H9 (cell line): Measurements from ENCODE around the gene ADRM1. TPM values are rescaled to one million over a fixed set of nuclear protein-coding genes. Genes with fewer than 3 reads are reported as not detected.

Experiments
- DNase-seq: peaks from one replicate; pipeline ENCODE4 v3.0.0-alpha.2; 2017
- H2AFZ ChIP-seq: one replicate; pipeline ENCODE4 v1.6.1; 2013; ENCODE audit warnings: mild to moderate bottlenecking, low read length, control low read depth, moderate library complexity
- H2AK5ac ChIP-seq: 2 replicates; pipeline ENCODE4 v1.6.1; 2013; ENCODE audit warnings: low read length, control low read depth, mixed read lengths; ENCODE audit not compliant: insufficient read length
- H2BK120ac ChIP-seq: one replicate; pipeline ENCODE4 v1.6.1; 2013; ENCODE audit warnings: low read depth, mild to moderate bottlenecking, low read length, control low read depth, inconsistent platforms; ENCODE audit not compliant: poor library complexity, severe bottlenecking
- H2BK12ac ChIP-seq: 2 replicates; pipeline ENCODE4 v1.6.1; 2013; ENCODE audit warnings: low read length, control low read depth, mixed read lengths, low read depth; ENCODE audit not compliant: insufficient read length
- H2BK15ac ChIP-seq: 2 replicates; pipeline ENCODE4 v1.6.1; 2013; ENCODE audit warnings: low read depth, low read length, control low read depth
- H2BK20ac ChIP-seq: one replicate; pipeline ENCODE4 v1.6.1; 2013; ENCODE audit warnings: low read depth, mild to moderate bottlenecking, low read length, control low read depth, inconsistent platforms; ENCODE audit not compliant: poor library complexity, severe bottlenecking
- H2BK5ac ChIP-seq: 2 replicates; pipeline ENCODE4 v1.6.1; 2013; ENCODE audit warnings: low read length, control low read depth, mixed read lengths; ENCODE audit not compliant: insufficient read length
- H3K14ac ChIP-seq: 2 replicates; pipeline ENCODE4 v1.6.1; 2013; ENCODE audit warnings: low read length, control low read depth; ENCODE audit not compliant: insufficient read depth
- H3K18ac ChIP-seq: 2 replicates; pipeline ENCODE4 v1.6.1; 2013; ENCODE audit warnings: low read depth, mild to moderate bottlenecking, mixed read lengths, low read length, control low read depth; ENCODE audit not compliant: insufficient read length
- H3K23ac ChIP-seq: 2 replicates; pipeline ENCODE4 v1.6.1; 2013; ENCODE audit warnings: low read length, control low read depth, mixed read lengths, low read depth; ENCODE audit not compliant: insufficient read length
- H3K23me2 ChIP-seq: 2 replicates; pipeline ENCODE4 v1.6.1; 2013; ENCODE audit warnings: low read depth, mild to moderate bottlenecking, mixed read lengths, low read length, control low read depth; ENCODE audit not compliant: insufficient read length, poor library complexity, severe bottlenecking
- H3K27ac ChIP-seq: 2 replicates; pipeline ENCODE4 v1.5.1; 2013; ENCODE audit warnings: low read length, control low read depth, mixed read lengths, low read depth; ENCODE audit not compliant: insufficient read length
- H3K27me3 ChIP-seq: 2 replicates; pipeline ENCODE4 v1.6.1; 2013; ENCODE audit warnings: low read length, control low read depth, inconsistent platforms; ENCODE audit not compliant: insufficient read depth
- H3K4ac ChIP-seq: 2 replicates; pipeline ENCODE4 v1.6.1; 2013; ENCODE audit warnings: low read depth, mild to moderate bottlenecking, control low read depth, inconsistent platforms, low read length, moderate library complexity
- H3K4me1 ChIP-seq: 2 replicates; pipeline ENCODE4 v1.6.1; 2013; ENCODE audit warnings: low read length, control low read depth, inconsistent platforms; ENCODE audit not compliant: insufficient read depth
- H3K4me2 ChIP-seq: 2 replicates; pipeline ENCODE4 v1.6.1; 2013; ENCODE audit warnings: low read length, control low read depth, mixed read lengths; ENCODE audit not compliant: insufficient read length, insufficient read depth
- H3K56ac ChIP-seq: 2 replicates; pipeline ENCODE4 v1.6.1; 2013; ENCODE audit warnings: low read depth, mild to moderate bottlenecking, mixed read lengths, low read length, control low read depth; ENCODE audit not compliant: insufficient read length
- H3K79me1 ChIP-seq: 2 replicates; pipeline ENCODE4 v1.6.1; 2013; ENCODE audit warnings: low read depth, mild to moderate bottlenecking, moderate library complexity, low read length, control low read depth, inconsistent platforms; ENCODE audit not compliant: insufficient read depth, poor library complexity, severe bottlenecking
- H3K79me2 ChIP-seq: 2 replicates; pipeline ENCODE4 v1.6.1; 2013; ENCODE audit warnings: low read length, control low read depth, inconsistent platforms; ENCODE audit not compliant: insufficient read depth
- H3K9ac ChIP-seq: 2 replicates; pipeline ENCODE4 v1.6.1; 2013; ENCODE audit warnings: low read length, control low read depth, mixed read lengths; ENCODE audit not compliant: insufficient read length; ENCODE audit errors: extremely low read depth
- H3K9me3 ChIP-seq: one replicate; pipeline ENCODE4 v1.6.1; 2013; ENCODE audit warnings: low read depth, low read length, inconsistent platforms; ENCODE audit not compliant: control insufficient read depth
- H3T11ph ChIP-seq: one replicate; pipeline ENCODE4 v1.6.1; 2013; ENCODE audit warnings: mild to moderate bottlenecking, low read length, control low read depth, inconsistent platforms
- H4K20me1 ChIP-seq: one replicate; pipeline ENCODE4 v1.6.1; 2013; ENCODE audit not compliant: control insufficient read depth, insufficient read length, insufficient read depth
- H4K5ac ChIP-seq: 2 replicates; pipeline ENCODE4 v1.6.1; 2013; ENCODE audit warnings: low read depth, mild to moderate bottlenecking, mixed read lengths, low read length, control low read depth; ENCODE audit not compliant: insufficient read length
- H4K8ac ChIP-seq: replicated peaks from 2 replicates; pipeline ENCODE4 v1.6.1; 2013; ENCODE audit warnings: low read length, control low read depth, mixed read lengths, low read depth; ENCODE audit not compliant: insufficient read length
- H4K91ac ChIP-seq: 2 replicates; pipeline ENCODE4 v1.6.1; 2013; ENCODE audit warnings: low read depth, mild to moderate bottlenecking, moderate library complexity, mixed read lengths, low read length, control low read depth; ENCODE audit not compliant: insufficient read length
- H3K27ac Mint-ChIP-seq, 3 experiments: 2 replicates in 2 of 3; 3 replicates in 1 of 3; pipeline ENCODE4 v1.8.0; 2020 to 2021; ENCODE audit warnings: mixed read lengths in 3 of 3, mild to moderate bottlenecking in 1 of 3, moderate library complexity in 1 of 3
- H3K27me3 Mint-ChIP-seq: 2 replicates; pipeline ENCODE4 v1.8.0; 2021; ENCODE audit warnings: low read depth, mild to moderate bottlenecking, moderate library complexity, mixed read lengths
- H3K36me3 Mint-ChIP-seq, 3 experiments: 2 replicates in 2 of 3; 3 replicates in 1 of 3; pipeline ENCODE4 v1.8.0; 2020 to 2021; ENCODE audit warnings: low read depth in 3 of 3, mixed read lengths in 3 of 3; ENCODE audit not compliant: insufficient read depth in 1 of 3
- H3K4me1 Mint-ChIP-seq, 2 experiments: 2 replicates each; pipeline ENCODE4 v1.8.0; 2020; ENCODE audit warnings: mixed read lengths in 2 of 2
- H3K4me3 Mint-ChIP-seq, 2 experiments: 2 replicates in 1 of 2; 3 replicates in 1 of 2; pipeline ENCODE4 v1.8.0; 2020 to 2021; ENCODE audit warnings: mild to moderate bottlenecking in 2 of 2, mixed read lengths in 2 of 2, moderate library complexity in 1 of 2
- H3K9me3 Mint-ChIP-seq, 2 experiments: 2 replicates in 1 of 2; 3 replicates in 1 of 2; pipeline ENCODE4 v1.8.0; 2020; ENCODE audit warnings: mild to moderate bottlenecking in 2 of 2, mixed read lengths in 2 of 2, moderate library complexity in 1 of 2
- CTCF ChIP-seq: fragments of 200-600 bp; sonication (generic); conservative IDR thresholded peaks from 3 replicates; pipeline ENCODE4 v1.8.0; 2021; ENCODE audit warnings: antibody characterized with exemption, mild to moderate bottlenecking
- WGBS: extraction: QIAGEN DNeasy Blood & Tissue Kit; methylation state at CpG from one replicate; pipeline ENCODE4 v1.1.7; 2013; ENCODE audit warnings: missing lambda C conversion rate, low lambda C conversion rate, mixed read lengths; ENCODE audit not compliant: insufficient read length; ENCODE audit errors: extremely low coverage; 5-methylcytosine and 5-hydroxymethylcytosine counted together
- total RNA-seq: library from RNA; stranded (reverse); gene quantifications from 2 replicates; pipeline ENCODE4 v1.2.1, GENCODE V29; 2021

The ADRM1 gene
- total RNA-seq, 1 experiment from 2014 or later: 153 TPM

DNA sequence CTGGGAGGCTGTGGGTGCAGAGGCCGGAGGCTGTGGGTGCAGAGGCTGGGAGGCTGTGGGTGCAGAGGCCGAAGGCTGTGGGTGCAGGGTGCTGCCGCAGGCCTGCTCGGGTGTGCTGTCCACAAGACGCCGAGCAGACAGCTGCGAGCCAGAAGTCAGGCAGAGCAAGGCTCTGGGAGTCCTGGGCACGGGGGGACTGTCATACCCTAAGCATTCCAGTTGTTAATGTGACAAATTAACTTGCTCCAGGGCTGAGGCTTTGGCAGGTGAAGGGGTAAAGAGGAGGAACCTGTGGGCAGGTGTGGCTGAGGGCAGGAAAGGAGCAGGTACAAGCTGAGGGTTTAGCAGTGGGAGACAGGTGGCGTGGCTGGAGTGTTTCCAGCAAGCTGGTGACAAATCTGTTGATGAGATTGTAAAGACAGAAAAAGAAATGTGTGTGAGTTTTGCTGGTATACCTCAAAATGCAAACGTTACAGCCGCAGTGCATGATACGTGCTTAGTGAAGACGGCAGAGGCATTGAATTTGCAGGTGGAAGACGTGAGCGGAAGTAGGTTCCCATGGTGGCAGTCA is 14.2 kb upstream of the ADRM1 start:
- no peak overlapping the region for H3K9ac ChIP-seq
- no peak overlapping the region for H2AFZ ChIP-seq
- no peak overlapping the region for H3K4me3 Mint-ChIP-seq
- no peaks in the 10 kb centered on the region for H3K4me1 Mint-ChIP-seq
- H3K9me3 ChIP-seq: no peaks in the 10 kb centered on the region
- H3K18ac ChIP-seq: no peak overlapping the region
- H3T11ph ChIP-seq: no peak overlapping the region
- H4K20me1 ChIP-seq: peaks cover 3% of the 10 kb centered on the region
- H2BK15ac ChIP-seq: no peak overlapping the region
- H4K8ac ChIP-seq: no peak overlapping the region
- no peaks in the 10 kb centered on the region for H3K27me3 Mint-ChIP-seq
- no peak overlapping the region for H2BK120ac ChIP-seq
- no peaks in the 10 kb centered on the region for H3K4me1 ChIP-seq
- H3K36me3 Mint-ChIP-seq: peaks cover 10 to 52% (median 31%) of the 10 kb centered on the region in 3 experiments; a peak in 6 of 7 replicates
- no peaks in the 10 kb centered on the region for H3K79me2 ChIP-seq
- peak overlapping the region; percentile 7 to 52 (median 19); a peak in 4 of 7 replicates for H3K27ac Mint-ChIP-seq
- no peaks in the 10 kb centered on the region for H3K27me3 ChIP-seq
- no peak overlapping the region for H2BK20ac ChIP-seq
- H2AK5ac ChIP-seq: no peak overlapping the region
- WGBS: no CpG with 5 or more reads among the region's 15 CpGs
- H3K79me1 ChIP-seq: no peaks in the 10 kb centered on the region
- H2BK5ac ChIP-seq: no peak overlapping the region
- H3K4me2 ChIP-seq: no peak overlapping the region
- no peak for TF ChIP-seq CTCF
- no peak for DNase-seq
- H2BK12ac ChIP-seq: no peak overlapping the region
- no peak overlapping the region for H4K5ac ChIP-seq
- no peak overlapping the region for H3K27ac ChIP-seq
- no peak overlapping the region for H3K56ac ChIP-seq
- H3K23ac ChIP-seq: no peak overlapping the region
- H3K14ac ChIP-seq: no peak overlapping the region; the same call in 1 of the 2 replicates
- H3K23me2 ChIP-seq: no peaks in the 10 kb centered on the region
- no peaks in the 10 kb centered on the region; a peak in 1 of 5 replicates for H3K9me3 Mint-ChIP-seq
- no peak overlapping the region for H3K4ac ChIP-seq
- H4K91ac ChIP-seq: no peak overlapping the region
